OCI-LY7 (cell line): Measurements from ENCODE around the gene ABLIM1. TPM values are rescaled to one million over a fixed set of nuclear protein-coding genes. Genes with fewer than 3 reads are reported as not detected.
A peak's percentile ranks its signal among the peaks of the same experiment; 100 is the strongest.

Experiments used
- BruUV-seq: library from RNA; stranded (reverse); fragments of 400-500 nt; replicated peaks from 2 replicates; lab custom pipeline; 2021; lab: Mats Ljungman, UMichigan
- CTCF ChIA-PET: fragments of 300-600 bp; sonication (Branson Sonifier 250); formaldehyde crosslinking; loops from one replicate; lab custom pipeline; 2022; ENCODE audit warnings: antibody characterized with exemption; ENCODE audit not compliant: unreplicated experiment; lab: Charles Lee
- POLR2A ChIA-PET: fragments of 300-600 bp; sonication (Branson Sonifier 250); formaldehyde crosslinking; loops from one replicate; lab custom pipeline; 2022; ENCODE audit warnings: antibody characterized with exemption; lab: Charles Lee
- DNase-seq: peaks from one replicate; pipeline ENCODE4 v3.0.0-alpha.2; 2015; ENCODE audit warnings: low spot score
- H2AFZ ChIP-seq: fragments of 200-600 bp; sonication (generic), shearing (Covaris generic); 2 replicates; pipeline ENCODE4 v1.6.1; 2014; ENCODE audit warnings: mild to moderate bottlenecking, antibody characterized with exemption, low read length, moderate library complexity
- H3K27ac ChIP-seq: fragments of 200-600 bp; sonication (generic); 2 replicates; pipeline ENCODE4 v1.5.1; 2014; ENCODE audit warnings: mixed run types, low read depth, mild to moderate bottlenecking, moderate library complexity, low read length, inconsistent platforms; ENCODE audit not compliant: poor library complexity, severe bottlenecking
- H3K36me3 ChIP-seq: fragments of 200-600 bp; sonication (generic); 2 replicates; pipeline ENCODE4 v1.6.1; 2014; ENCODE audit warnings: mild to moderate bottlenecking, antibody characterized with exemption, low read length, moderate library complexity, mixed read lengths; ENCODE audit not compliant: insufficient read depth
- H3K4me1 ChIP-seq: fragments of 200-600 bp; sonication (generic); 2 replicates; pipeline ENCODE4 v1.5.1; 2014; ENCODE audit warnings: mild to moderate bottlenecking, low read length; ENCODE audit not compliant: insufficient read depth, poor library complexity, severe bottlenecking
- H3K4me2 ChIP-seq: fragments of 200-600 bp; sonication (generic); 2 replicates; pipeline ENCODE4 v1.6.1; 2014; ENCODE audit warnings: mild to moderate bottlenecking, low read length
- H3K4me3 ChIP-seq: fragments of 200-600 bp; sonication (generic); 2 replicates; pipeline ENCODE4 v1.5.1; 2014; ENCODE audit warnings: mild to moderate bottlenecking, low read depth, low read length; ENCODE audit not compliant: poor library complexity, severe bottlenecking
- H3K79me2 ChIP-seq: fragments of 200-600 bp; sonication (generic); 2 replicates; pipeline ENCODE4 v1.6.1; 2016; ENCODE audit warnings: low read depth, mild to moderate bottlenecking, low read length, moderate library complexity, mixed read lengths; ENCODE audit not compliant: insufficient read depth
- H3K9me2 ChIP-seq: fragments of 200-600 bp; sonication (generic); 2 replicates; pipeline ENCODE4 v1.6.1; 2016; ENCODE audit warnings: mild to moderate bottlenecking, low read length, mixed read lengths; ENCODE audit not compliant: insufficient read depth
- H3K9me3 ChIP-seq: fragments of 200-600 bp; sonication (generic); 2 replicates; pipeline ENCODE4 v1.6.1; 2014; ENCODE audit warnings: mild to moderate bottlenecking, mixed run types, low read length, mixed read lengths
- H4K20me1 ChIP-seq: fragments of 200-600 bp; sonication (generic); 2 replicates; pipeline ENCODE4 v1.6.1; 2014; ENCODE audit warnings: mild to moderate bottlenecking, antibody characterized with exemption, low read length, moderate library complexity, mixed read lengths; ENCODE audit not compliant: insufficient read depth
- EZH2phosphoT487 ChIP-seq: fragments of 200-600 bp; sonication (generic); IDR thresholded peaks from 2 replicates; pipeline ENCODE4 v1.6.1; 2018; ENCODE audit warnings: low read depth, borderline replicate concordance, mild to moderate bottlenecking, mixed run types, antibody characterized with exemption, low read length, moderate library complexity, mixed read lengths
- intact Hi-C: fragments of 100-400 bp; cut with micrococcal nuclease; formaldehyde crosslinking; loops from one replicate; pipeline ENCODE4 v1.10.0; 2022; ENCODE audit not compliant: unreplicated experiment
- total RNA-seq, 2 experiments: library from RNA; depleted of rRNA in 1 of 2; stranded (reverse); fragments of >200 nt in 1 of 2; shearing (Covaris generic) in 1 of 2; gene quantifications; 2 replicates each; pipeline ENCODE4 v1.2.3, GENCODE V29; 2014 to 2022
- TF ChIP-seq, protein P1 (sequence below): fragments of 200-600 bp; sonication (generic); conservative IDR thresholded peaks from 2 replicates; pipeline ENCODE4 v1.5.1; 2014; ENCODE audit warnings: mild to moderate bottlenecking, antibody characterized with exemption, low read length, moderate library complexity, mixed read lengths

ABLIM1 gene
- total RNA-seq, 2 experiments from 2014 or later, result 94.2 to 268 TPM

DNA sequence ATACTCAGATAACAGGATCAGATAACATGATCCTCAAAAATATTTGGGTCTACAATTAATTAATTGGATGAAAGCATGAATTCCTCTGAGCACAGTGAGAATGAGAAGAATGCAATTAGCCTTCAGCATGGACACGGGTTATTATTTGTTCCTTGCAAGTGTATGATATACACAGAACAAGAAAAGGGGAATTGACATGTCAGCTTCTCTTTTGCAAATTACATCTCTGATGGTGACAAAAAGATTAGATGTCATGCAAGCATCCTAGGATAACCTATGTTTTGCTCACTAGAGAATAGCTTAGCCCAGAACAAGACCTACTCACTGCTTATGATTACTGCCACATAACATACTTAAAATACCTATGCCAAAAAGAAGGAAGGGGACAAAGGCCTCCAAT lies 120.3 kb downstream of the ABLIM1 start:
- Histone ChIP-seq H3K9me2 (no peaks in the 10 kb centered on the region), H3K79me2 (no peaks in the 10 kb centered on the region), H3K4me2 (peak overlapping the region; percentile 65), H4K20me1 (no peaks in the 10 kb centered on the region), H3K9me3 (no peaks in the 10 kb centered on the region; the same call in 1 of the 2 replicates), H3K27ac (peak overlapping the region; percentile 15), H3K36me3 (no peaks in the 10 kb centered on the region; the same call in 1 of the 2 replicates), H3K4me1 (peaks cover 55% of the 10 kb centered on the region), H2AFZ (peak overlapping the region; percentile 81; the same call in 1 of the 2 replicates), H3K4me3 (no peak overlapping the region)
- TF ChIP-seq, protein P1, sequence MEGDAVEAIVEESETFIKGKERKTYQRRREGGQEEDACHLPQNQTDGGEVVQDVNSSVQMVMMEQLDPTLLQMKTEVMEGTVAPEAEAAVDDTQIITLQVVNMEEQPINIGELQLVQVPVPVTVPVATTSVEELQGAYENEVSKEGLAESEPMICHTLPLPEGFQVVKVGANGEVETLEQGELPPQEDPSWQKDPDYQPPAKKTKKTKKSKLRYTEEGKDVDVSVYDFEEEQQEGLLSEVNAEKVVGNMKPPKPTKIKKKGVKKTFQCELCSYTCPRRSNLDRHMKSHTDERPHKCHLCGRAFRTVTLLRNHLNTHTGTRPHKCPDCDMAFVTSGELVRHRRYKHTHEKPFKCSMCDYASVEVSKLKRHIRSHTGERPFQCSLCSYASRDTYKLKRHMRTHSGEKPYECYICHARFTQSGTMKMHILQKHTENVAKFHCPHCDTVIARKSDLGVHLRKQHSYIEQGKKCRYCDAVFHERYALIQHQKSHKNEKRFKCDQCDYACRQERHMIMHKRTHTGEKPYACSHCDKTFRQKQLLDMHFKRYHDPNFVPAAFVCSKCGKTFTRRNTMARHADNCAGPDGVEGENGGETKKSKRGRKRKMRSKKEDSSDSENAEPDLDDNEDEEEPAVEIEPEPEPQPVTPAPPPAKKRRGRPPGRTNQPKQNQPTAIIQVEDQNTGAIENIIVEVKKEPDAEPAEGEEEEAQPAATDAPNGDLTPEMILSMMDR, result no peak
- TF ChIP-seq EZH2phosphoT487, result no peak
- ChIA-PET POLR2A (interaction anchor here (10.1 to 12.1 kb wide), 2 partner anchors 15 to 40 kb away, joined by 114 to 192 read pairs; no protein-coding TSS in a partner anchor), CTCF (no interaction called here)
- intact Hi-C loops, result no loop called here
- no TSS peak for BruUV-seq
- DNase-seq, result no peak

DNA sequence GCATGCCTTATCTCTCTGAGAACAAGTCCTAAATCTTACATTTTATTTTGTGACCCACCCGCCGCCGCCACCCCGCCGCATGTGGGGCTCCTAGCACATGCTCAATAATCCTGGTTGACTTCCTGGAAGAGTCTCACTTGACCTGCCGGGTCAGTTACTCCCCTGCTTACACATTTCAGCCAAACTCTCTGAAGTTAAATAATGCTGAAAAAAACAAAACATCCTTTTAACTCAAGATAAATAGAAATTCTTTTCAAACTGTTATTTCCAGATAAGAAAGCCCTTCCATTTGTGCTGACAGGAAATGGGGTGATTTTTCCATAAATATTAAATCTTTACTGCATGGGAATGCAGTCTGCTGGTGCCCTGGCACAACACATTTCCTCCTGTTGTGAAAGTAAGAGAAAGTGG lies 123.5 kb downstream of the ABLIM1 start:
- Histone ChIP-seq H3K36me3 (no peaks in the 10 kb centered on the region; the same call in 1 of the 2 replicates), H3K27ac (no peak overlapping the region), H3K79me2 (no peaks in the 10 kb centered on the region), H3K4me3 (no peak overlapping the region), H2AFZ (no peak overlapping the region), H3K9me3 (no peaks in the 10 kb centered on the region; the same call in 1 of the 2 replicates), H3K4me2 (no peak overlapping the region), H4K20me1 (no peaks in the 10 kb centered on the region), H3K4me1 (peaks cover 24% of the 10 kb centered on the region), H3K9me2 (no peaks in the 10 kb centered on the region)
- intact Hi-C loops, result no loop called here
- CTCF ChIA-PET, result no interaction called here
- no TSS peak for BruUV-seq
- POLR2A ChIA-PET, result interaction anchor here (1.3 kb wide), 1 partner anchor 14 kb away, joined by 5 read pairs; no protein-coding TSS in a partner anchor
- no peak for TF ChIP-seq EZH2phosphoT487
- TF ChIP-seq, protein P1, result no peak
- DNase-seq, result no peak

DNA sequence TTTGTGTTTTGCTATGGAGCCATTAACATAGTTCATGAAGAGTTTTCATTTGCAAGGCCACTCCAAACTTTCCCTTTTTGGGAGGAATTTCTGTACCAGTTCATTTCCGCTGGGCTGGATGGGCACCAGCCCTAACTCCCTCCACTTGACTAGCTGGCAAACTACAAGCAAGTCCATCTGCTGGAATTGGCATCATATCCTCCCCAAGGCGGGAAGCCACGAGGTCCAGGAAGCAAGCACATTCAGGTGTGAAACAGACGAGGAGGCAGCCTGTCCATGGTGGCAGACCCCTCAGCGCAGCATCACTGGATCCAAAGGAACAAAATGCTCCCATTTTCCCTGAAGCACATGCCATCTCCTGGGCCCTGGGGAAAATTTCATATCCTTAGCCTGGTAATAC lies 125.8 kb downstream of the ABLIM1 start:
- CTCF ChIA-PET, result no interaction called here
- Histone ChIP-seq H4K20me1 (no peaks in the 10 kb centered on the region), H2AFZ (no peak overlapping the region), H3K36me3 (no peaks in the 10 kb centered on the region; the same call in 1 of the 2 replicates), H3K4me3 (no peak overlapping the region), H3K4me2 (no peak overlapping the region), H3K9me3 (no peaks in the 10 kb centered on the region; the same call in 1 of the 2 replicates), H3K9me2 (no peaks in the 10 kb centered on the region), H3K79me2 (no peaks in the 10 kb centered on the region), H3K27ac (no peak overlapping the region), H3K4me1 (peaks cover 5% of the 10 kb centered on the region)
- BruUV-seq, result no TSS peak
- intact Hi-C loops, result no loop called here
- TF ChIP-seq EZH2phosphoT487, result no peak
- POLR2A ChIA-PET, result interaction anchor here (0.6 to 3.5 kb wide), 4 partner anchors 9 to 41 kb away, joined by 3 to 11 read pairs (median 6); no protein-coding TSS in a partner anchor
- no peak for DNase-seq
